Liver (tissue), 9 donors: ENCODE measurements around the gene FBXW5. TPM values are rescaled to one million over a fixed set of nuclear protein-coding genes. Genes with fewer than 3 reads are reported as not detected.

Experiments
- DNase-seq: peaks from one replicate; pipeline ENCODE4 v3.0.0-alpha.2; 2017; ENCODE audit warnings: low spot score
- H3K27ac ChIP-seq, 2 donors: one replicate each; pipeline ENCODE4 v1.7.0; 2013; ENCODE audit warnings: inconsistent platforms in 2 of 2, low read length in 2 of 2, control low read depth in 1 of 2, low read depth in 1 of 2, mild to moderate bottlenecking in 1 of 2
- H3K27me3 ChIP-seq, 4 donors: one replicate each; pipeline versions ENCODE4 v1.6.1 to v1.7.0; 2013; ENCODE audit warnings: low read length in 3 of 4, inconsistent platforms in 1 of 4, mild to moderate bottlenecking in 1 of 4, moderate library complexity in 1 of 4; ENCODE audit not compliant: control insufficient read depth in 4 of 4, insufficient read depth in 4 of 4
- H3K36me3 ChIP-seq, 4 donors: one replicate each; pipeline versions ENCODE4 v1.6.1 to v1.7.0; 2013; ENCODE audit warnings: low read length in 3 of 4, mild to moderate bottlenecking in 3 of 4, low read depth in 1 of 4, moderate library complexity in 1 of 4; ENCODE audit not compliant: control insufficient read depth in 4 of 4, insufficient read depth in 3 of 4
- H3K4me1 ChIP-seq, 4 donors: one replicate each; pipeline versions ENCODE4 v1.6.1 to v1.7.0; 2013; ENCODE audit warnings: low read length in 3 of 4, mild to moderate bottlenecking in 3 of 4, moderate library complexity in 1 of 4; ENCODE audit not compliant: control insufficient read depth in 4 of 4, insufficient read depth in 4 of 4
- H3K4me3 ChIP-seq, 3 donors: one replicate each; pipeline versions ENCODE4 v1.6.1 to v1.7.0; 2013; ENCODE audit warnings: low read length in 3 of 3, control low read depth in 1 of 3, low read depth in 1 of 3, mild to moderate bottlenecking in 1 of 3
- H3K9ac ChIP-seq, 2 donors: one replicate each; pipeline ENCODE4 v1.7.0; 2013; ENCODE audit warnings: low read length in 2 of 2, mild to moderate bottlenecking in 2 of 2, moderate library complexity in 2 of 2, control low read depth in 1 of 2, low read depth in 1 of 2
- H3K9me3 ChIP-seq, 4 donors: one replicate each; pipeline versions ENCODE4 v1.6.1 to v1.7.0; 2013; ENCODE audit warnings: low read length in 3 of 4; ENCODE audit not compliant: control insufficient read depth in 4 of 4
- ATF3 ChIP-seq: IDR thresholded peaks from 2 replicates; pipeline ENCODE4 v1.6.1; 2016; ENCODE audit warnings: antibody characterized with exemption
- CTCF ChIP-seq: fragments of 150-350 bp; IDR thresholded peaks from 2 replicates; pipeline ENCODE4 v1.5.1; 2017; ENCODE audit warnings: improper control_type of control experiment, low read depth, low read length; ENCODE audit not compliant: missing input control
- FOXA2 ChIP-seq: IDR thresholded peaks from 2 replicates; pipeline ENCODE4 v1.6.1; 2016; ENCODE audit warnings: antibody characterized with exemption
- HNF4A ChIP-seq, 2 donors: conservative IDR thresholded peaks; 2 replicates each; pipeline ENCODE4 v1.6.1; 2016; ENCODE audit warnings: antibody characterized with exemption in 2 of 2, mild to moderate bottlenecking in 2 of 2
- HNF4G ChIP-seq: IDR thresholded peaks from 2 replicates; pipeline ENCODE4 v1.6.1; 2016; ENCODE audit warnings: antibody characterized with exemption
- JUND ChIP-seq, 2 donors: IDR thresholded peaks; 2 replicates each; pipeline ENCODE4 v1.6.1; 2016; ENCODE audit warnings: antibody characterized with exemption in 2 of 2
- MAX ChIP-seq: IDR thresholded peaks from 2 replicates; pipeline ENCODE4 v1.6.1; 2016; ENCODE audit warnings: antibody characterized with exemption
- NR2F2 ChIP-seq: IDR thresholded peaks from 2 replicates; pipeline ENCODE4 v1.6.1; 2016; ENCODE audit warnings: antibody characterized with exemption
- RAD21 ChIP-seq, 2 donors: IDR thresholded peaks; 2 replicates each; pipeline ENCODE4 v1.6.1; 2016; ENCODE audit warnings: antibody characterized with exemption in 2 of 2, mild to moderate bottlenecking in 2 of 2
- REST ChIP-seq: IDR thresholded peaks from 2 replicates; pipeline ENCODE4 v1.6.1; 2016; ENCODE audit warnings: antibody characterized with exemption, mild to moderate bottlenecking
- RXRA ChIP-seq, 2 donors: IDR thresholded peaks; 2 replicates each; pipeline ENCODE4 v1.6.1; 2017 to 2018; ENCODE audit warnings: antibody characterized with exemption in 2 of 2, mild to moderate bottlenecking in 1 of 2
- SP1 ChIP-seq: IDR thresholded peaks from 2 replicates; pipeline ENCODE4 v1.6.1; 2018; ENCODE audit warnings: antibody characterized with exemption, mild to moderate bottlenecking
- YY1 ChIP-seq: IDR thresholded peaks from 2 replicates; pipeline ENCODE4 v1.6.1; 2016; ENCODE audit warnings: antibody characterized with exemption, mild to moderate bottlenecking
- WGBS: extraction: QIAGEN DNeasy Blood & Tissue Kit; methylation state at CpG from one replicate; pipeline ENCODE4 v1.1.7; 2013; 5-methylcytosine and 5-hydroxymethylcytosine counted together
- polyA plus RNA-seq, 2 donors: library from polyadenylated mRNA; stranded (reverse) in 1 of 2; unstranded in 1 of 2; fragments of 200-250 nt in 1 of 2; fragments of >200 nt in 1 of 2; fragmentation: Nextera tagmentation in 1 of 2; extraction: Ambion mirVana in 1 of 2; gene quantifications; one replicate each; pipeline versions ENCODE4 v1.2.1 to v1.2.3, GENCODE V29; 2013 to 2015
- total RNA-seq, 2 donors: library from RNA; depleted of rRNA; stranded (reverse); fragments of >200 nt; gene quantifications; one replicate each; pipeline ENCODE4 v1.2.3, GENCODE V29; 2014
- donor health status: healthy.
- donor health status: healthy.
- donor health status: healthy.
- donor health status: healthy.
- donor health status: healthy.

FBXW5 gene
- total and polyA plus RNA-seq, 4 donors: 64.0 to 163 (median 109) TPM

- TF ChIP-seq SP1: no peak
Measured at GRCh38 chr9:136936645-136937170, 7.8 kb downstream of the FBXW5 start (continued).

GRCh38 chr9:136935651-136936050, 8.9 kb downstream of the FBXW5 start:
- H3K27ac ChIP-seq: no peak overlapping the region
- H3K9ac ChIP-seq: no peak overlapping the region
- peaks cover 14 to 30% (median 23%) of the 10 kb centered on the region in 4 donors for H3K4me1 ChIP-seq
- no peaks in the 10 kb centered on the region for H3K27me3 ChIP-seq
- peaks cover 0 to 2% (median 0%) of the 10 kb centered on the region in 4 donors for H3K36me3 ChIP-seq
- no peak overlapping the region for H3K4me3 ChIP-seq
- WGBS: 87% methylated on average over 3 of the region's 3 CpGs
- TF ChIP-seq RAD21 (IDR thresholded peaks at IDR 0.05) (no peak), ATF3 (no peak), CTCF (no peak), FOXA2 (no peak), NR2F2 (no peak), HNF4A (conservative IDR thresholded peaks at IDR 0.05) (no peak), HNF4G (no peak), SP1 (no peak), RXRA (IDR thresholded peaks at IDR 0.05) (no peak), JUND (IDR thresholded peaks at IDR 0.05) (no peak), YY1 (no peak), MAX (no peak)
- no peak for DNase-seq
- no peaks in the 10 kb centered on the region for H3K9me3 ChIP-seq

GRCh38 chr9:136934277-136934676, 10.3 kb downstream of the FBXW5 start:
- H3K4me1 ChIP-seq: peaks cover 4 to 18% (median 14%) of the 10 kb centered on the region in 4 donors
- no peaks in the 10 kb centered on the region for H3K9me3 ChIP-seq
- no peak for DNase-seq
- no peaks in the 10 kb centered on the region for H3K36me3 ChIP-seq
- WGBS: 69% methylated on average over 3 of the region's 3 CpGs
- H3K9ac ChIP-seq: no peak overlapping the region
- TF ChIP-seq NR2F2: no peak
- TF ChIP-seq HNF4A (conservative IDR thresholded peaks at IDR 0.05): peak in 1 of 2 donors; percentile 28
- no peaks in the 10 kb centered on the region for H3K27me3 ChIP-seq
- no peak overlapping the region for H3K4me3 ChIP-seq
- no peak overlapping the region for H3K27ac ChIP-seq

GRCh38 chr9:136931611-136932130, 12.9 kb downstream of the FBXW5 start:
- no peak for TF ChIP-seq RXRA (IDR thresholded peaks at IDR 0.05)
- TF ChIP-seq JUND (IDR thresholded peaks at IDR 0.05): no peak
- no peak for TF ChIP-seq HNF4G
- TF ChIP-seq FOXA2: no peak
- no peak for TF ChIP-seq REST
- 96% methylated on average over 2 of the region's 2 CpGs for WGBS
- no peak for DNase-seq

More at GRCh38 chr9:136931611-136932130, 12.9 kb downstream of the FBXW5 start:
- no peak overlapping the region for H3K9ac ChIP-seq
- no peak overlapping the region for H3K4me3 ChIP-seq
- H3K27ac ChIP-seq: no peak overlapping the region
- no peaks in the 10 kb centered on the region for H3K9me3 ChIP-seq
- H3K27me3 ChIP-seq: no peaks in the 10 kb centered on the region
- H3K4me1 ChIP-seq: no peaks in the 10 kb centered on the region
- peaks cover 0 to 6% (median 4%) of the 10 kb centered on the region in 4 donors for H3K36me3 ChIP-seq
